DND-41 (cell line): ENCODE results near the gene KRTAP19-4.

Source experiments
- ATAC-seq: fragments of 200-7000 bp; cut with Tn5 transposase; 3 replicates; pipeline ENCODE4 v1.9.1; 2021; ENCODE audit warnings: low read depth; ENCODE audit not compliant: insufficient read depth
- DNase-seq: peaks from one replicate; pipeline ENCODE4 v3.0.0-alpha.2; 2020
- H2AFZ ChIP-seq: 2 replicates; pipeline ENCODE4 v1.6.0; 2012; ENCODE audit warnings: low read depth, low read length
- H3K27ac ChIP-seq: 2 replicates; pipeline ENCODE4 v1.5.1; 2012; ENCODE audit warnings: low read length, inconsistent platforms
- H3K27me3 ChIP-seq: fragments of 200-600 bp; sonication (generic); 2 replicates; pipeline ENCODE4 v1.6.0; 2012; ENCODE audit warnings: low read length, mild to moderate bottlenecking, inconsistent platforms; ENCODE audit not compliant: insufficient read depth, poor library complexity
- H3K36me3 ChIP-seq: 2 replicates; pipeline ENCODE4 v1.5.1; 2012; ENCODE audit warnings: low read length, inconsistent platforms; ENCODE audit not compliant: insufficient read depth
- H3K4me1 ChIP-seq: 2 replicates; pipeline ENCODE4 v1.5.1; 2012; ENCODE audit warnings: mild to moderate bottlenecking, low read length; ENCODE audit not compliant: insufficient read depth
- H3K4me2 ChIP-seq: 2 replicates; pipeline ENCODE4 v1.6.0; 2012; ENCODE audit warnings: mild to moderate bottlenecking, moderate library complexity, low read length, inconsistent platforms; ENCODE audit not compliant: insufficient read depth
- H3K4me3 ChIP-seq, 2 experiments: fragments of 200-600 bp in 1 of 2; shearing (Covaris generic) in 1 of 2; 2 replicates each; pipeline ENCODE4 v1.5.1; 2012 to 2016; ENCODE audit warnings: inconsistent platforms in 2 of 2, low read length in 2 of 2, mild to moderate bottlenecking in 2 of 2, low read depth in 1 of 2, moderate library complexity in 1 of 2
- H3K79me2 ChIP-seq: 2 replicates; pipeline ENCODE4 v1.6.0; 2012; ENCODE audit warnings: low read length, inconsistent platforms; ENCODE audit not compliant: insufficient read depth
- H3K9ac ChIP-seq: 2 replicates; pipeline ENCODE4 v1.6.0; 2012; ENCODE audit warnings: low read depth, mild to moderate bottlenecking, inconsistent platforms, low read length, moderate library complexity
- H3K9me3 ChIP-seq: 2 replicates; pipeline ENCODE4 v1.5.1; 2012; ENCODE audit warnings: low read length, moderate library complexity, mild to moderate bottlenecking, inconsistent platforms; ENCODE audit not compliant: insufficient read depth, severe bottlenecking
- H4K20me1 ChIP-seq: 2 replicates; pipeline ENCODE4 v1.6.0; 2012; ENCODE audit warnings: low read length; ENCODE audit not compliant: insufficient read depth
- CTCF ChIP-seq: IDR thresholded peaks from 2 replicates; pipeline ENCODE4 v1.5.1; 2012; ENCODE audit warnings: borderline replicate concordance, low read length, moderate library complexity, mild to moderate bottlenecking; ENCODE audit not compliant: poor library complexity, severe bottlenecking; ENCODE audit errors: extremely low read depth
- EZH2 ChIP-seq: IDR thresholded peaks from 3 replicates; pipeline ENCODE4 v1.6.1; 2012; ENCODE audit warnings: borderline replicate concordance, low read depth, mild to moderate bottlenecking, moderate library complexity, low read length, inconsistent platforms; ENCODE audit not compliant: severe bottlenecking

Gene KRTAP19-4

GRCh38 chr21:30486180-30486579, 10.8 kb downstream of the KRTAP19-4 start:
- H3K4me3 ChIP-seq, result no peak overlapping the region
- ATAC-seq (no peak), DNase-seq (no peak)
- H3K9ac ChIP-seq, result no peak overlapping the region
- H3K4me1 ChIP-seq, result no peaks in the 10 kb centered on the region
- H3K9me3 ChIP-seq, result peaks cover 3% of the 10 kb centered on the region
- no peak overlapping the region for H2AFZ ChIP-seq
- no peaks in the 10 kb centered on the region for H3K27me3 ChIP-seq
- H4K20me1 ChIP-seq, result no peaks in the 10 kb centered on the region
- no peak overlapping the region for H3K4me2 ChIP-seq
- H3K36me3 ChIP-seq, result no peaks in the 10 kb centered on the region
- H3K79me2 ChIP-seq, result no peaks in the 10 kb centered on the region
- no peak for TF ChIP-seq EZH2
- TF ChIP-seq CTCF, result no peak
- H3K27ac ChIP-seq, result no peak overlapping the region

DNA sequence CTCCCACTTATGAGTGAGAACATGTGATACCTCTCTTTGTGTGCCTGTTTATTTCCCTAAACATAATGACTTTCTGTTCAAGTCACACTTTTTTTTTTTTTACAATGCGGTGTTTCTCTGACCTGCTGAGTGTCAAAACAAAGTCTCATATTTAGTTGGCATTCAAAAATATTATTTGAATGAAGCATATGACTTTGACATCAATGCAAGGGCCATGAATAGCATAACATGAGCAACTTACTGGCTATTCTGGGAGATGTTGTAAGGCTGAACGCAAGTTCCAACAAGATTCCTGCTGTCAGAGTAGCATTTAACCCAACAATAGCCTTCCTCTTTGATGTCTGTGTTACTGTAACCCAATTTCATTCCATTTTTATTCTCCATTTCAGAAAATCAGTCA, 14.8 kb downstream of the KRTAP19-4 start:
- Histone ChIP-seq H3K4me2 (no peak overlapping the region), H3K9me3 (peaks cover 3% of the 10 kb centered on the region), H3K36me3 (no peaks in the 10 kb centered on the region), H3K27me3 (no peaks in the 10 kb centered on the region), H3K27ac (no peak overlapping the region), H3K4me3 (no peak overlapping the region), H2AFZ (no peak overlapping the region), H3K79me2 (no peaks in the 10 kb centered on the region), H4K20me1 (no peaks in the 10 kb centered on the region), H3K9ac (no peak overlapping the region), H3K4me1 (no peaks in the 10 kb centered on the region)
- ATAC-seq, result no peak
- no peak for DNase-seq
- no peak for TF ChIP-seq CTCF
- no peak for TF ChIP-seq EZH2

DNA sequence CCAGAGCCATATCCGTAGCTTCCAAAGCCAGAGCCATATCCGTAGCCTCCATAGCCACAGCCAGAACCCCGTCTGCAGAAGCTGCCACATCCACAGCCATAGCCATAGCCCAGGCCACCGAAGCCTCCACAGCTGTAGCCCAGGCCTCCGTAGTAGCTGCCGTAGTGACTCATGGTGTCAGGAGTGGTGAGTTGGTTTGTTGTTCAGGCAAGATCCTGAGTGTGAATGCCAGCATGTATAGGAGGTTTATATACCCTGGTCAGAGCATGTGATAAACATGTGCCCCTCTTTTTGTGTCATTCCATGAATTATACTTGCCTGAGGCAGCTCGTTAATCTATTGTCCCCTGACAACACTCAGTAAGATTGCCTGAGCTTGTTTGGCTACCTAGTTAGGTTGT, 16.8 kb downstream of the KRTAP19-4 start, which contains the start of gene KRTAP19-1:
Gene KRTAP19-1, minus strand, starts transcription at position 223 of the 400 bp plus-strand sequence. Its CDS starts 50 bp downstream, at position 173.
- no peak for DNase-seq
- Histone ChIP-seq H2AFZ (no peak within 1 kb of the TSS), H3K27me3 (no peaks in the 10 kb centered on the region), H4K20me1 (no peaks in the 10 kb centered on the region), H3K27ac (no peak within 1 kb of the TSS), H3K36me3 (no peaks in the 10 kb centered on the region), H3K4me2 (no peak within 1 kb of the TSS), H3K9ac (no peak within 1 kb of the TSS), H3K9me3 (no peaks in the 10 kb centered on the region), H3K4me1 (no peaks in the 10 kb centered on the region), H3K4me3 (no peak within 1 kb of the TSS), H3K79me2 (no peaks in the 10 kb centered on the region)
- ATAC-seq, result no peak
- TF ChIP-seq CTCF (no peak), EZH2 (no peak)

DNA sequence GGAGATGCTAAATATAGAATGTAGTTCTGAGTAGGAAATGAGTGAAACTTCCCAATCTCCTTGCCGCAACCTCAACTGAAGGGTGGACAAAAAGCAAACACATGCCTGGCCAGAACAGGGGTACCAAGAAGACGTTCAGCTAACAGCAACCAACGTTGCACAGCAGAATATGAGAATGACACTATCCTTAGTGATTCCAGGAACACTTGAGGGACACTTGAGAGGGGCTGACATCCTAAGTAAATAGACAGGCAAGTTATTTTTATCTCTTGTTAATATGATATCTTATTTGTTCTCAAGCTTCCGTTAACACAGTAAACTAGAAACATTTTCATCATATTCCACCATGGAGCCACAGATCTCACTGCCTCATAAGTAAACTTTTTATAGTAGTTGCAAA, 17.7 kb downstream of the KRTAP19-4 start:
- H3K9ac ChIP-seq, result no peak overlapping the region
- no peak overlapping the region for H2AFZ ChIP-seq
- H3K79me2 ChIP-seq, result no peaks in the 10 kb centered on the region
- H3K4me2 ChIP-seq, result no peak overlapping the region
- no peaks in the 10 kb centered on the region for H3K4me1 ChIP-seq
- no peaks in the 10 kb centered on the region for H4K20me1 ChIP-seq
- TF ChIP-seq CTCF (no peak), EZH2 (no peak)
- H3K9me3 ChIP-seq, result no peaks in the 10 kb centered on the region
- ATAC-seq (no peak), DNase-seq (no peak)
- H3K27ac ChIP-seq, result no peak overlapping the region
- no peak overlapping the region for H3K4me3 ChIP-seq
- no peaks in the 10 kb centered on the region for H3K27me3 ChIP-seq
- no peaks in the 10 kb centered on the region for H3K36me3 ChIP-seq
